Stimulated activated CD4-positive, alpha-beta T cell treated with anti-CD3 and anti-CD28 coated beads, Interleukin-4, amount 100 ng/mL, for 24 hours (primary cell): Measurements from ENCODE around the gene ASB2.

Source experiments
- DNase-seq: peaks from one replicate; pipeline ENCODE4 v3.0.0-alpha.2; 2020

ASB2 gene

DNA sequence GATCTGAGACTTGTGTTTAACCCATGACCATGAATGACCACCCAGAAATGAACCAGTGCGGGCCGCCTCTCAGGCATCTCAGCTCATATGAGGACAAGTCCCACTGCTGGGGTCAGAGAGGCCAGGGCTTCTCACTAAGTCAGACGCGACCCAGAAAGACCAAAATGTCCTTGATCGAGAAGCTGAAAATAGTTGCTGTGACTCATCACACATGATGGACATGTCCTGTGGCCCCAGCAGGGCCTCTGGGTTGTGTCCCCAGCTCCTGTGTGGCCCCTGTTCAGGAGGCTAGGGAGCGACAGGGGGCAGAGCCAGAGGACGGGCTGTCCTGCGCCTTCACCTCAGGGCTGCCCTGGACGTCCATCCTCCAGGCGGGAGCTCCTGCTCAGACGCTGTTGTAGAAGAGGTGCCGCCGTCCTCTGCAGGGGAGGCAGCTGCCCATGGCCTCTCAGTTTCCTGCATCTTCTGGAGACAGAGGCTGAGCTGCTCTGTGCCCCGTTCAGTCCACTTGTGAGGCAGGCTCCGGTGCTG lies 78.2 kb downstream of the ASB2 start:
- DNase-seq = no peak

DNA sequence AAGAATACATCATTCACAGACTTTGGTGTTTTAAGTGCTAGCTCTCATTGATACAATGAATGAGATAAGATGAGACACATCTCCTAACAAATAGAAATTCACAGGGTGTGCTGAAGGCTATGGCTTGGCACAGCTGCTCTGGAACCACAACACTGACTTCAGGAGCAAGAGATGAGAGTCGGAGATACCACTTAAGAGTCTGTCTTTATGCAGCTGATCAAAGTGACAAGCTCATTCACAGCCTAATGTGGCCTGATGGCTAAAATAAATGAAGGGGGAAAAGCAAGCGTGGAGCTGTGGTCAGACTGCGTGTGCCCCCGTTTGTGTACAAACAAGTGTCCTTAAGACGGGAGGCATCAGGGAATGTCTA lies 78.9 kb downstream of the ASB2 start:
- no peak for DNase-seq

DNA sequence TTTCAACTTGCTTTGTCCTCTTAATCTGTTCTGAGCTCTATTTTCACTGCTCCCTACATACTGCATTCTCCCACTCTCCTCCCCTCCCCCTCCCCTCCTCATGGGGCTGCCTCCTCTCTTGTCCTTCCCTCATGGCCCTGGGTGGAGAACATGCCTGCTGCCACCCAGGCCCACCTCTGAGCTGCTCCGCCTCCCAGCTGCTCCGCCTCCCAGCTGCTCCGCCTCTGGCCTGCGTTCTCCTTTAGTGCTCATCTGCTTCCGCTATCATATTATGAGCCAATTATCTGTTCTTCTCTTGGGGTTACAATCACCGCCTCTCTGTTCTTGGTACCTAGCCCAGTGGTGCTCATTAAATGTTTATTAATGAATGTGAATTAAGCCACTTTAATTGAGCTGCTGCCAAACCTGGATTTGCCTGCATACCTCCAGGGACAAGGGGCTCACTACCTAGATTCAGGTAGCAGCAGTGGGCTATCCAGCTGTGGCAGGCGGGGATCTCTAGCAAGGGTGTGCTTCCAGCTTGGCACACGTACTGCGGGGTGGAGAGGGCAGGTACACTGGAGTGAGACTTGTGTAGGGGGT lies 81.3 kb downstream of the ASB2 start:
- DNase-seq = no peak

DNA sequence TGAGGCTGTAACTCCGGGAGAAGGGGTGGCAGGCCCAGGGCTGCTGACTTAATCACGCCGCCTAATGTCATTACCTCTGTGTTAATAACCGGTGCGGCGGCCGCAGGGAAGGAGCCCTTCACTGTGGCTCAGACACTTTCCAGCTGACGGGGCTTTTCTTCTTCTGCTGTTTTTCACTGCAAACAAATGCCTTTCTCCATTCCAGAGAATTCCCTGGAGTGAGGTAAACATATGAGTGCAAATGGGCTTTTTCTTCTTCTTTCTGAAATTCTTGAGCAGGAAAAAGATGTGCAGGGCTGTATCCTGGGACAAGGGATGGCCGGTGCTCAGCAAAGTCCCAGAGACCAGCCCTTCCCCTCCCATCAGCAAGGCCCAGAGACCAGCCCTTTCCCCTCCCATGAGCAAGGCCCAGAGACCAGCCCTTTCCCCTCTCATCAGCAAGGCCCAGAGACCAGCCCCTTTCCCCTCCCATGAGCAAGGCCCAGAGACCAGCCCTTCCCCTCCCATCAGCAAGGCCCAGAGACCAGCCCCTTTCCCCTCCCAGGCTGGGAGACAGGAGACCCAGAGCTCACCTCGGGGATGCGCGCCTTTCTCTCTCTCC lies 82.6 kb downstream of the ASB2 start:
- no peak for DNase-seq

DNA sequence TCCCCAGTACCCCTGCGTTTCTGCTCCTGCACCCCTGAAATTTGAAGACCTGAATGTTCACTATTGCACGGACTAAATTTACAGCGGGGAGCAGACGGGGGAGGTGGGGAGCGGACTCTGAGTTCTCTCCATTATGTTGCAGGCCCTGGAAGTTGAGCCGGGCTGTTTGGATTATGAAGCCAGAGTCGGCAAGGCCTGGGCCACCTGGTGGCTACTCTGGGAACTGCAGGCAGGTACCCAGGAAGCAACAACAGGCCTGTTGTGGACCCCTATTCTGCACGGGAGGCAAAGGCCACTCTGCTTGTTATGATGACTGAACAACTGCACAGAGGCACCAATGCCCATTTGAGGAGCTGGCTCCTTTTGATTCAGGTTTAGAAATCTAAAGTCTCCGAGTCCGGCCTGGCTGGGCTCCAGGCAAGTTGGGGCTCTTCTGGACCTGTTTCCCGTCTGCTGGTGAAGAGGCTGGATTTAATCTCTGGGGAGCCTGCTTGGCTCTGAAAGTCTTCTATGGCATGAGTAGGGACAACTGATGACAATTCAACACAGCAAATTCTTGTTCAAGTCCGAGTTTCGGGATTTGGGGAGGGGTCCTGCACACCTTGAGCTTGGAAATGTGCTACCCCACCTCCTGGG lies 83.3 kb downstream of the ASB2 start:
- DNase-seq = peak; percentile 76

DNA sequence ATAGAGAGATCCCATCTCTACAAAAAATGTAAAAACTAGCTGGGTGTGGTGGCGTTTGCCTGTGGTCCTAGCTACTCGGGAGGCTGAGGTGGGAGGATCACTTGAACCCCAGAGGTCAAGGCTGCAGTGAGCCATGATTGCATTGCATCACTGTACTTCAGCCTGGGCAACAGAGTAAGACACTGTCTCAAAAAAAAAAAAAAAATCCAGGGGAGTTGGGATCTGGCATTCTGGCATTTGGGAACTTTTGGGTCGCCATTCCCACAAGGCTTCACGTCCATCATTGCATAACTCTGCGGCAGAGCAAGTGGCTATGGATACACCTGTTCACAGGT lies 83.9 kb downstream of the ASB2 start:
- no peak for DNase-seq

DNA sequence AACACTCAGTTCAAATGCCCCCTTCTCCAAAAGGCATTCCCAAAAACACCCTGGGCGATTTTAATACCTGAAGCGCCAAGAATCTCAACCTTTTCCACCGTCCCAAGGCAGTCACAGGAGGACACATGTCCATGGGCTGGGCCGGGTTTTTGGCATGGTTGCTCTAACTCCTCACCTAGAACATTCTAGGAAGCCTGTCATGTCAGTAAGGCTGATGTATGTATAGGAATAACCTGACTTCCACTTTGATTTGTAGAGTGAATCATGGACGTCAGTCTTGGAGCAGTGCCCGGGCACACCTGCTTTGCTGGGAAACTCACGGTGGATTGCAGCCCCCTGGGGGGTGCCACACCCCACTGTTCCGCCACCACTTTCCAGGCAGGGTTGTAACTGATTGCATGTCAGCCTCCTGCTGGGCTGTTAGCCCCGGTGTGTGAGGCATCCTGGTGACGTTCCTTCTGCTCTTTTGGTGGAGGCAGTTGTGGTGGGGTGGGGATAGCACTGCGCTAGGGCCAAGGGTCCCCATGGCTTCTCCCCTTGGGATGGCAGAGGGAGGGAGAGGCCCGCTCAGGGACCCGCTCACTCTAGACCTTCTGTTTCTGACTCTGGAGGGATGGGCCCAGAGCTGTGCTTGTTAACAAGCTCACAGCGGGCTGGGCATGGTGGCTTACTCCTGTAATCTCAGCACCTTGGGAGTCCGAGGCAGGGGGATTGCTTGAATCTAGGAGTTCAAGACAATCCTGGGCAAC lies 84.4 kb downstream of the ASB2 start:
- DNase-seq = no peak

DNA sequence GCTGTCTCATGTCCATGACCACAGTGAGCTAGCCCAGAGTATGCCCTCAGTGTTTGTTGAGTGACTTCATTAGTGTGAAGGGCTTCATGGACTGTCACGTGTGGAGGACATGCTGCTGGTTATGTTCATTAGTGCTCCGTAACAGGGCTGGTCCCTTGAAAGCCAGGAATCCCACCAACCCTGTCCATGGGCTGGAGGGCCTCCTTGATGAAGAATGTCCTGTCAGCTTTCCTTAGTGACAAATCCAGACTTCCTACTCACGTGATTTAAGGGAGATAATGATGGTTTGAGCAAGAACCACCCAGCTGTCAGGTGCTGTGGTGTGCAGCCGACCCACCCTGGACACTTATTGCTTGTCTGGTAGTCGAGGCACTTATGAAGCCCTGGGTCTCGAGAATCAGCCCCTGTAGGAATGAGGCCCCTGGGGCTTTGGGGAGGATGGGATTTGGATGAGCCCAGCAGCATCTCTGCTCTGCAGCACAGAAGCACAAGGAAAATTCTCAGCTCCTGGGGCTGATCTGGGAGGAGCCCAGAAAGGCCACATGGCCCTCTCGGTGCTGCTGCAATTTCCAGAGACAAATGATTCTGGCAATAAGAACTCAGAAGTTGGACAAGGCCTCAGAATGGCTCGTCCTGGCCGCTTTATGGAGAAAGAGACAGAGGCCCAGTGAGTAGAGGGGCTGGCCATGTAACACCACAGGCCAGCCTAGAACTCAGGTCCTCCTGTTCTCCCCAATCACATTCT lies 86.5 kb downstream of the ASB2 start:
- DNase-seq = no peak

DNA sequence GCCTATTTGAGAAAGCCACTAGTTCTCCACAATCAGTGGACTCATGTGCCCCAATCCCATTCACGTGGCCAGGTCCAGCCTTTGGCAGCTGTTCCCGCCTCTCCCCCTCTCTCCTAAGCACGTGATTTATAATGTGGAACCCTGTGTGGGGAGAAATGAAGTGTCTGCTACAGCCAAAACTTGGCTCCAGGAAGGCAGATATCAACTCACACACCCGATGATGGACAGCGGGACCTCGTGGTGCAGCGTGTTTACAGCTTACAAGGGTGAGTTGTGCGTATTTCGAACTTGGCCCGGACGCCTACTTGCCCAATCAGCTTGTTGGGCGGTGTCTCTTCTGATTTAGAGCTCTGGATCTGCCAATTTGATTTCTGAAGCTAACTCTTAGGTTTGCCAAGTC lies 87.4 kb downstream of the ASB2 start:
- DNase-seq = no peak

DNA sequence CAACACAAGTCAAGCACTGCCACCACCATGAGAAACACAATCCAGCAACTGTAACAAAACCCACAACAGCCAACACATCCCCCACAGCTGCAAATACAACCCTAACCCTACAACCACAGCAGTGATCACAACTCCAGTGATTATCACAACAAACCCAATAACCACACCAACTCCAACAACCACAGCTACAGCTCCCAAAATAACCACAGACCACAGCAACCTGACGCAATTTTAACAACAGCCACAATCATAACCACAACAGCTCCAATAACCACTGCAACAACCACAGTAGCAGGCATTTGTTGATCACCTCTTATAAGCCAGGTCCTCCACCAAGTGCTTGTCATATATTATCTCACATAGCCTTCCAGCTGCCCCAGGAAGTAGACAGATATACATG lies 91.4 kb downstream of the ASB2 start:
- no peak for DNase-seq
